ENCODE data around the gene ABCF1. TPM values are rescaled to one million over a fixed set of nuclear protein-coding genes. Genes with fewer than 3 reads are reported as not detected.
"Not testable (repeated sequence)": the region's sequence is repeated elsewhere in the genome, so short reads cannot be mapped to it uniquely, and the experiment has no call there.

The ABCF1 gene
- total RNA-seq, 1 donor = 37.3 TPM

DNA sequence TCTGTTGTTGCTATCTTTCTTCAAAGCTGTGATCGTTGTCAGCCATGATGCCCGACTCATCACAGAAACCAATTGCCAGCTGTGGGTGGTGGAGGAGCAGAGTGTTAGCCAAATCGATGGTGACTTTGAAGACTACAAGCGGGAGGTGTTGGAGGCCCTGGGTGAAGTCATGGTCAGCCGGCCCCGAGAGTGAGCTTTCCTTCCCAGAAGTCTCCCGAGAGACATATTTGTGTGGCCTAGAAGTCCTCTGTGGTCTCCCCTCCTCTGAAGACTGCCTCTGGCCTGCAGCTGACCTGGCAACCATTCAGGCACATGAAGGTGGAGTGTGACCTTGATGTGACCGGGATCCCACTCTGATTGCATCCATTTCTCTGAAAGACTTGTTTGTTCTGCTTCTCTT lies 19.3 kb downstream of the ABCF1 start:
- peaks cover 13% of the 10 kb centered on the region for H3K4me1 ChIP-seq (ENCODE audit: insufficient read depth, low read length)
- no peak overlapping the region for H3K4me3 ChIP-seq (ENCODE audit: insufficient read depth, low read length)
- no peak overlapping the region for H2AFZ ChIP-seq (ENCODE audit: low read length)
- H3K79me2 ChIP-seq (ENCODE audit: insufficient read depth, low read length) = peaks cover 16% of the 10 kb centered on the region
- DNase-seq (ENCODE audit: insufficient read length, low spot score, missing footprints) = no peak
- TF ChIP-seq, protein P1, sequence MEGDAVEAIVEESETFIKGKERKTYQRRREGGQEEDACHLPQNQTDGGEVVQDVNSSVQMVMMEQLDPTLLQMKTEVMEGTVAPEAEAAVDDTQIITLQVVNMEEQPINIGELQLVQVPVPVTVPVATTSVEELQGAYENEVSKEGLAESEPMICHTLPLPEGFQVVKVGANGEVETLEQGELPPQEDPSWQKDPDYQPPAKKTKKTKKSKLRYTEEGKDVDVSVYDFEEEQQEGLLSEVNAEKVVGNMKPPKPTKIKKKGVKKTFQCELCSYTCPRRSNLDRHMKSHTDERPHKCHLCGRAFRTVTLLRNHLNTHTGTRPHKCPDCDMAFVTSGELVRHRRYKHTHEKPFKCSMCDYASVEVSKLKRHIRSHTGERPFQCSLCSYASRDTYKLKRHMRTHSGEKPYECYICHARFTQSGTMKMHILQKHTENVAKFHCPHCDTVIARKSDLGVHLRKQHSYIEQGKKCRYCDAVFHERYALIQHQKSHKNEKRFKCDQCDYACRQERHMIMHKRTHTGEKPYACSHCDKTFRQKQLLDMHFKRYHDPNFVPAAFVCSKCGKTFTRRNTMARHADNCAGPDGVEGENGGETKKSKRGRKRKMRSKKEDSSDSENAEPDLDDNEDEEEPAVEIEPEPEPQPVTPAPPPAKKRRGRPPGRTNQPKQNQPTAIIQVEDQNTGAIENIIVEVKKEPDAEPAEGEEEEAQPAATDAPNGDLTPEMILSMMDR (IDR thresholded peaks at IDR 0.05; ENCODE audit: extremely low read depth, low read depth, low read length) = no peak
- peaks cover 13% of the 10 kb centered on the region for H4K20me1 ChIP-seq (ENCODE audit: insufficient read depth, low read length)
- no peaks in the 10 kb centered on the region for H3K9me3 ChIP-seq (ENCODE audit: low read depth, low read length)
- H3K27ac ChIP-seq (ENCODE audit: low read depth, low read length) = peak overlapping the region; percentile 65
- no peaks in the 10 kb centered on the region for H3K27me3 ChIP-seq (ENCODE audit: insufficient read depth, low read length)
- no peak overlapping the region for H3K4me2 ChIP-seq (ENCODE audit: insufficient read depth, low read length)
- H3K36me3 ChIP-seq (ENCODE audit: insufficient read depth, low read length) = peaks cover 83% of the 10 kb centered on the region

DNA sequence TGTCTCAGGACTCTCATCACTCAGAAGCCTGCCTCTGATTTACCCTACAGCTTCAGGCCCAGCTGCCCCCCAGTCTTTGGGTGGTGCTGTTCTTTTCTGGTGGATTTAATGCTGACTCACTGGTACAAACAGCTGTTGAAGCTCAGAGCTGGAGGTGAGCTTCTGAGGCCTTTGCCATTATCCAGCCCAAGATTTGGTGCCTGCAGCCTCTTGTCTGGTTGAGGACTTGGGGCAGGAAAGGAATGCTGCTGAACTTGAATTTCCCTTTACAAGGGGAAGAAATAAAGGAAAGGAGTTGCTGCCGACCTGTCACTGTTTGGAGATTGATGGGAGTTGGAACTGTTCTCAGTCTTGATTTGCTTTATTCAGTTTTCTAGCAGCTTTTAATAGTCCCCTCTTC lies 19.8 kb downstream of the ABCF1 start:
- TF ChIP-seq, protein P1 (IDR thresholded peaks at IDR 0.05; ENCODE audit: extremely low read depth, low read depth, low read length) = no peak
- peaks cover 78% of the 10 kb centered on the region for H3K36me3 ChIP-seq (ENCODE audit: insufficient read depth, low read length)

DNA sequence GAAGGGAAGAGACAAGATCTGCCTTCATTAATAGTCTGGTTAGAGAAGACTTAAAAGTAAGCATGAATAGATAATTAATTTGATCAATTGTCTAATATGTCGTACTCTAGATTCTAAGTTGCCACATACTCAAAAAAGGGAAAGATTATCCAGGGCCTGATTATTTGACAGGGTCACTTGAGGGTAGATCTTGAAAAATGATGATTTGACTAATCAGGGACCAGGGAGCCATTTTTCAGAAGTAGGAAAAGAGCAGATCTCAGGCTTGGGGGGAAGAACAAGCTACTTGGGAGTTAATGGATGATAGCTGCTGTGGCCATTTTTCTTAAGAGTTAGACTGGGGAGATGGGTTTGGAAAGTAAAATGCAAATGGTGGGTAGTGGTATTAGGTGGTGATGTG lies 21.0 kb downstream of the ABCF1 start:
- no peaks in the 10 kb centered on the region for H3K27me3 ChIP-seq (ENCODE audit: insufficient read depth, low read length)
- no peak overlapping the region for H3K27ac ChIP-seq (ENCODE audit: low read depth, low read length)
- H3K4me1 ChIP-seq (ENCODE audit: insufficient read depth, low read length) = peaks cover 13% of the 10 kb centered on the region
- H3K79me2 ChIP-seq (ENCODE audit: insufficient read depth, low read length) = peaks cover 16% of the 10 kb centered on the region
- H3K4me2 ChIP-seq (ENCODE audit: insufficient read depth, low read length) = no peak overlapping the region
- peaks cover 13% of the 10 kb centered on the region for H4K20me1 ChIP-seq (ENCODE audit: insufficient read depth, low read length)
- no peak for DNase-seq (ENCODE audit: insufficient read length, low spot score, missing footprints)
- no peaks in the 10 kb centered on the region for H3K9me3 ChIP-seq (ENCODE audit: low read depth, low read length)
- H2AFZ ChIP-seq (ENCODE audit: low read length) = no peak overlapping the region
- no peak overlapping the region for H3K4me3 ChIP-seq (ENCODE audit: insufficient read depth, low read length)
- H3K36me3 ChIP-seq (ENCODE audit: insufficient read depth, low read length) = peaks cover 66% of the 10 kb centered on the region
- TF ChIP-seq, protein P1 (IDR thresholded peaks at IDR 0.05; ENCODE audit: extremely low read depth, low read depth, low read length) = no peak

More for the DNA sequence above, 19.8 kb downstream of the ABCF1 start:
- Histone ChIP-seq H3K27ac (ENCODE audit: low read depth, low read length) (peak overlapping the region; percentile 65), H3K4me1 (ENCODE audit: insufficient read depth, low read length) (peaks cover 13% of the 10 kb centered on the region), H4K20me1 (ENCODE audit: insufficient read depth, low read length) (peaks cover 13% of the 10 kb centered on the region), H2AFZ (ENCODE audit: low read length) (no peak overlapping the region), H3K4me3 (ENCODE audit: insufficient read depth, low read length) (no peak overlapping the region), H3K79me2 (ENCODE audit: insufficient read depth, low read length) (peaks cover 16% of the 10 kb centered on the region), H3K27me3 (ENCODE audit: insufficient read depth, low read length) (no peaks in the 10 kb centered on the region), H3K4me2 (ENCODE audit: insufficient read depth, low read length) (no peak overlapping the region), H3K9me3 (ENCODE audit: low read depth, low read length) (no peaks in the 10 kb centered on the region)
- DNase-seq (ENCODE audit: insufficient read length, low spot score, missing footprints) = no peak

DNA sequence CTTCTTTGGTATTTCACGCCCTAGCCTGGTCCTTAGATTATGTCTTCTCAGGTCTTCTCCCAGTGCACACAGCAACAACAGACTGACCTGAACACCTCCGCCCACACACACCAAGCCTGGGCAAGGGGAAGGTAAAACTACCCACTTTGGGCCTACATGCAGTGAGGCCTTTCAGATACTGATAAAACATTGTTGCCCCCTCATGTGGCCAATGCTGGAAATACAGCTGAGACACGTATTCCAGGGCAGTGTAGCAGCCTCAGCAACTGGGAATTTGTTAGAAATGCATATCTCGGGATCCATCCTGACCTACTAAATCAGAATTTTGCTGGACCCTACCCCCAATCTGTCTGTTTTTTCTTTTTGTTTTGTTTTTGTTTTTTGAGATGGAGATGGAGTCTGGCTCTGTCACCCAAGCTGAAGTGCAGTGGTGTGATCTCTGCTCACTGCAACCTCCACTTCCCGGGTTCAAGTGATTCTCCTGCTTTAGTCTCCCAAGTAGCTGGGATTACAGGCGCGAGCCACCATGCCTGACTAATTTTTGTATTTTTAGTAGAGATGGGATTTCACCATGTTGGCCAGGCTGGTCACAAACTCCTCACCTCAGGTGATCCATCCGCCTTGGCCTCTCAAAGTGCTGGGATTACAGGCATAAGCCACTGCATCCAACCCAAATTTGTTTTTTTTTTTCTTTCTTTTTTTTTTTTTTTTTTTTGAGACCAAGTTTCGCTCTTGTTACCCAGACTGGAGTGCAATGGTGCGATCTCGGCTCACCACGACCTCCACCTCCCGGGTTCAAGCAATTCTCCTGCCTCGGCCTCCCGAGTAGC lies 26.3 kb downstream of the ABCF1 start:
- TF ChIP-seq, protein P1 (IDR thresholded peaks at IDR 0.05; ENCODE audit: extremely low read depth, low read depth, low read length) = peak; percentile 80
- not testable (repeated sequence) for H4K20me1 ChIP-seq (ENCODE audit: insufficient read depth, low read length); H3K4me1 ChIP-seq (ENCODE audit: insufficient read depth, low read length)

More for the DNA sequence above, 26.3 kb downstream of the ABCF1 start:
- not testable (repeated sequence) for H3K27ac ChIP-seq (ENCODE audit: low read depth, low read length); H3K27me3 ChIP-seq (ENCODE audit: insufficient read depth, low read length); H3K9me3 ChIP-seq (ENCODE audit: low read depth, low read length); H3K4me2 ChIP-seq (ENCODE audit: insufficient read depth, low read length); H3K79me2 ChIP-seq (ENCODE audit: insufficient read depth, low read length); H2AFZ ChIP-seq (ENCODE audit: low read length); H3K4me3 ChIP-seq (ENCODE audit: insufficient read depth, low read length)
- peak; percentile 90 for DNase-seq (ENCODE audit: insufficient read length, low spot score, missing footprints)
- H3K36me3 ChIP-seq (ENCODE audit: insufficient read depth, low read length) = peaks cover 45% of the 10 kb centered on the region
